GM21381 (cell line): ENCODE data around the gene NMT1.
A peak's percentile ranks its signal among the peaks of the same experiment; 100 is the strongest.

ENCODE experiments used
- ATAC-seq: cut with Tn5 transposase; IDR thresholded peaks from one replicate; pipeline ENCODE4 v1.9.1; 2021; ENCODE audit warnings: mild to moderate bottlenecking, moderate library complexity; ENCODE audit not compliant: unreplicated experiment

Gene NMT1

DNA sequence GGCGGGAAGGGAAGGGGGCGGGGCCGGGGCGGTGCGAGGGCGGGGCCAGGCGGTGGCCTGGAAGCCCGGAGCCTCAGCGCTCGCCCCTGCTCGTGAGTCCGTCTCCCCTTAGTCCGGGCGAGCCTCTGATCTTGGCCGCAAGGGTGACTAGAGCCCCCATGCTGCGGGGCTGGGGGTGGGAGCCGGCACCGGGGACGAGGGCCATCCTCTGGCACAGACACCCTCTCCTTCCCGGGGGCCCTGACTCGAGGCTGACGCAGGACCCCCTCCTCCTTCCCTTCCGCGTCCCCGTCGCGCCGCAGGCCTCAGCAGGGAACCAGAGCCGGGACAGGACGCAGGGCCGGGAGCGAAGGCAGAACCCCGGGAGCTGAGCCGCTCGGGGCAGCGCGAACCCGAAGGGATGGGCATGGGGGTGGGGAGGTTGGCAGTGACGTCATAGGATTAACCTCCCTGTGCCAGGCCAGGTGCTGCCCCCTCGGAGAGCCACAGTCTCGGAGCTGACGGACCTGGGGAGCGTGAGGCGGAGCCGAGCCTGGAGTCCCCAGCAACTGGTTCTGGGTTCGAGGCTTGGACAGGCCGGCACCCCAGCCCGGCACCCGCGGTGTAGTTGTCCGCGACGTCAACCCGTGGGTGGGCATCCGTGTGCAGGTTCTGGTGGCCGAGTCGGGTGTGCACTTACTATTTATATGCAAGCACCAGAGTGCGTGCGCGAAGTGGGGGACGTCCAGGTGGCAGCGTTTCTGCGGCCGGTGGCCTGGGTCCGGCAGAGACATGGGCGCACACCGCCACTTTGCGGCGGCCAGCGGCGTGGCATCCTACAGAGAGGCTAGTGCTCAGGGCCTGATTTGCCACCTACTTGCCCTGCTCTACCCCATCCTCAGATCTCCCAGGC is 71.7 kb downstream of the NMT1 start:
- ATAC-seq = peak; percentile 30

DNA sequence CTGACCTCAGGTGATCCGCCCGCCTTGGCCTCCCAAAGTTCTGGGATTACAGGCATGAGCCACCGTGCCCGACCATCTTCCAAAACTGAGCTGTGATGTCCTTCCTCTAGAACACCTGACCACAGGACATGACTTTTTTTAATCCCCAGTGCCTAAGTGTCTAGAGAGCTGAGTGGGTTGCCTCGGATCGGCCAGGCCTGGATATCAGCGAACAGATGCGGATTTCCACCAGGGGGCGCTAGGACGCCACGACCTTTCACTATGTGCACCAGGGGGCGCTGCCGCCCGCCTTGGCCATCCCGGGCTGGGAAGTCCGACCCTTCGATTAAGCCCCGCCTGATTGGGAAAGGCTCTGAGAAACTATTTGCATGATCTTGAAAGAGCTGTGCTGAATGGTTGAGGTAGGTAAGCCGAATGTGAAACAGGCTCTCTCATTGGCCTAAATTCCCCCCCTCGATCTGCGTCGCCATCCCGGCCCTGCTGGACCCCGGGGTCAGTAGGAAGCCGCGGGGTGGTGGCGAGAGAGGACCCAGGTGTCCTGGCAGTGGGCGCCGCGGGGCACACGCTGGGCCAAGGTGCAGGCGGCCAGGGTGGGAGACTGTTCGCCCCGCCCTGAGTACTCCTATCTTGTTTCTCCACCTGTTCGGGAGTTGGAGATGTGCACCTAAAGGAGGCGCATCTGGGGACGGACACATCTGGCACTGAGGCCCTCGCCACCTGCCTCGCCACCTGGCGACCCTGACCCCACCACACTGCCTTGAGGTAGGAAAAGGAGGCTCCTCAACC is 74.3 kb downstream of the NMT1 start, which contains the start of gene ACBD4:
Gene ACBD4, plus strand, starts transcription at position 496 of the 786 bp plus-strand sequence. CDS start 458 bp downstream, outside the sequence.
- peak; percentile 74 for ATAC-seq

DNA sequence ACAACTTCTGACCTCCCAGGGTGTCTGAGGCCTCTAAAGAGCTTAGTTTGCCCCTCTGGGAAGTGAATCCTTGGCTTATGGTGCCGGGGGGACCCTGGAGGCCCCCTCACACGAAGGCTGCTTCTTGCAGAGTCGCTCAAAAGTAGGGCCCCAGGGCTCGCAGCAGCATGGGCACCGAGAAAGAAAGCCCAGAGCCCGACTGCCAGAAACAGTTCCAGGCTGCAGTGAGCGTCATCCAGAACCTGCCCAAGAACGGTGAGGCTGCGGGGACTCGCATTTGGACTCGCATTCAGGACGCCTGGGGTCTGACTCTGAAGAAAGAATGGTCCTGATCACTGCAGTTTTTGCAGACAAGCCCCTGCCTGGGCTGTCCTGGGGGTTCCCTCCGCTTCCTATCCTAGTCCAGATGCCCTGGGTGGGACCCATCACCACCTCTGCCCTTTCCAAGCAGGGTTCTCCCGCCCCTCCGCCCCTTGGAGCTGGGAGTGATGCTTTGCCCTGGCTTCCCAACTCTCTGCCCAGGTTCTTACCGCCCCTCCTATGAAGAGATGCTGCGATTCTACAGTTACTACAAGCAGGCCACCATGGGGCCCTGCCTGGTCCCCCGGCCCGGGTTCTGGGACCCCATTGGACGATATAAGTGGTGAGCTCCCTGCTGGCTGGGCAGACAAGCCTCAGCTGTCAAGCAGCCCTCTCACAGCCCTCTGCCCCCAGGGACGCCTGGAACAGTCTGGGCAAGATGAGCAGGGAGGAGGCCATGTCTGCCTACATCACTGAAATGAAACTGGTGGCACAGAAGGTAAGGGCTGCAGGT is 75.1 kb downstream of the NMT1 start:
- ATAC-seq = no peak

DNA sequence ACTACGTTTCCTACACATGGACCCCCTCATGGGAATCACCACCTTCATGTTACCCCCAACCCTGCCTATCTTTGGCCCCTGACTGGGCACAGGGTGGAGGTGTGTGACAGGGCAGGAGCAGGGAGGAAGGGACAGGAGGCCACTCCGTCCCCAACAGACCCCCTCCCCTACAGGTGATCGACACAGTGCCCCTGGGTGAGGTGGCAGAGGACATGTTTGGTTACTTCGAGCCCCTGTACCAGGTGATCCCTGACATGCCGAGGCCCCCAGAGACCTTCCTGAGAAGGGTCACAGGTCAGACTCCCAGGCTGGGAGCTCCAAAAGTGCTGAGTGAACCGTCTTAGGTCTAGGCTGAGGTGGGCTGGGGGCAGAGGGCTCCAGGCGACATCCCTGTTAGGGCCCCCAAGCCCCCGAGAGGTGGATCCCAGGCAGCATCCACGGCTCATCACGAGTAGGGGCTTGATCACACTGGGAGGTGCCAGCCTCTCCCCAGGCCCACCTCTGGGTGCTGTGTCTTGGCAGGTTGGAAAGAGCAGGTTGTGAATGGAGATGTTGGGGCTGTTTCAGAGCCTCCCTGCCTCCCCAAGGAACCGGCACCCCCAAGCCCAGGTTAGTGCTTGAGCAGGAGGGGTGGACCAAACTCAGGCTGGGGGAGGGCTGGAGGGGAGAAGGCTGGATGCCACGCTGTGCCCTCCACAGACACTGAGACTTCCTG is 75.9 kb downstream of the NMT1 start:
- no peak for ATAC-seq

DNA sequence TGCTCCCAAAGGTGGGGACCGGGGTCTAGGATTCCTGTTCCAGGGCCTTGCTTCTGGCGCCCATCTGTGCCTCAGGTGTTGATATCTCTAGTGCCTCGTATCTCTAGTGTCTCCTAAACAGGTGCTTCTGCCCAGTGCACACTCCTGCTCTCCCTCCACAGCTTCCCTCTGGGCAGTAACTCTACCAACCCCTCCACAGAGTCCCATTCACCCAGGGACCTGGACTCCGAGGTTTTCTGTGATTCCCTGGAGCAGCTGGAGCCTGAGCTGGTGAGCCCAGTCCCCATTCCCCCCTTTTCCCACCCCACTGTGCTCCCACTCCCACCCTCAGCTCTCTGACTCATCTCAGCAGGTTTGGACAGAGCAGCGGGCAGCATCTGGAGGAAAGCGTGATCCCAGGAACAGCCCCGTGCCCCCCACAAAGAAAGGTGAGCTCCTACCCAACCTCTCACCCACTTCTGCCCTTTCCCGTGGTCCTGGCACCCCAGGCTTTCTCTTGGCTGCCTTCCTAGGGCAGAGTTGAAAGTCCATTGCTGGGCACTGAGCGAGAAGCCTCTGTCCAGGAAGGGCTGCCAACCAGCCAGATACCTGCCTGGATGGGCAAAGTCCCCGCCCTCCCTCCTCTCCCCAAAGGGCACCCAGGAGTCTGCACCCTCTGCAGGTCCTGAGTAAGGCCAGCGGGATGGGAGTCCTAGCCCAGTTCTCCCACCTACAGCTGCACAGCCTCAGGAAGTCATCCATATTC is 76.6 kb downstream of the NMT1 start:
- ATAC-seq = no peak

DNA sequence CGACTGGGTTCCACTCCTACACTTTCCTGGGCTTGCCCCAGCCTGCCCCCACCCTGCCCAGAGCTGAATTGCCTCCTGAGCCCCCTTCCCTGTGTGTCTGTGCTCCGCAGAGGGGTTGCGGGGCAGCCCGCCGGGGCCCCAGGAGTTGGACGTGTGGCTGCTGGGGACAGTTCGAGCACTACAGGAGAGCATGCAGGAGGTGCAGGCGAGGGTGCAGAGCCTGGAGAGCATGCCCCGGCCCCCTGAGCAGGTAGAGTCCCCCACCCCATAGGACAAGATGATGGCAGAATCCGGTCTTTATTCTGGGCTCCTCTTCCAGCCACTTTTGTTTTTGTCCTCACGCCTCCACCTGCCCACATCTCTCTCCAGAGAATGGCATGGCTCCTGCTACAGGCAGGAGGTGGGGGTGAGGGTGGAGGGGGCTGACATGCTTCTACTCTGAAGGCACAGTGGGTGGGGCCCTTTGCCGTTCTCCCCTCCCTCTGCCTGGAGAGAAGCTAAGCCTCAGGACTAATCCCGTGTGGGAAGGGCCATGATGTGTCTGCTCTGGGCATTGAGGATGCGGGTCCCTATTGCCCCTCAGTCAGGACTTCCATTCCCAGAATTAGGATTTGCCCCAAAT is 77.9 kb downstream of the NMT1 start:
- ATAC-seq = no peak

DNA sequence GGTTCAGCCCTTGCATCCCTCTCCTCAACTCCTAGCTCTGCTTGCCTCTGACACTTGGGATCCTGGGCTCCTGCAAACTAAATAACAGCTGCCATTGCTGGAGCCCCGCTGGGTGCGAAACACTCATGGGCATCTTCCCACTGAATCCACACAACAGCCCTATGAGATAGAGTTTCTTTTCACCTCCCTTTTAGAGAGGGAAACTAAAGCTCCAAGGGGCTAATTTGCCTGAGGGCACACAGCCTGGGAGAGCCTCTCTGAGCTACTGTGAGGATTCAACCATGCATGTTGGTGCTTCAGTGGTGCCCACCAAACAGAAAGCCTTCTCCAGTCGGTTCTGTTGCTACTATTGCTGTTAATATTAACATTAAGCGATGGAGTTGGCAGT is 78.4 kb downstream of the NMT1 start:
- ATAC-seq = no peak

DNA sequence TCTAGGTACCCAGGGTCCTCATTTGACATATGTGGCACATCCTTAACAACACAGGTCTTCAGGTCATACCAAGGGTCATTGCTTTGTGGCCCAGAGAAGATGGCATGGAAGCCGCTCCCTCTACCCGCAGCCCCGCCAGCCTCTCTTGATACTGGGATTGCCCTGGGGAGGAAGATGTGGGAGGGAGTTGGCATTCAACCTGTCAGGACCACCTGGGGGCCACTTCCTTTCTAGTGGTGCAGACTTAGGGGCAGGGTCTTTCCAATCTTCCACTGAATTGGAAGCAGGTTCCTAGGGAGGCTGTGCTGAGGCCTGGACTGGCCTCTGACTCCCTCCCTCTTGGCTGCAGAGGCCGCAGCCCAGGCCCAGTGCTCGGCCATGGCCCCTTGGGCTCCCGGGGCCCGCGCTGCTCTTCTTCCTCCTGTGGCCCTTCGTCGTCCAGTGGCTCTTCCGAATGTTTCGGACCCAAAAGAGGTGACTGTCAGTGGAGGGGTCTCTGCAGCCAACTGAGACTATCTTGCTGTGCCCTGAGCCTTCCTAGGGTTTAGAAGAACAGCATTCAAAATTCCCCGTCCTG is 82.1 kb downstream of the NMT1 start:
- ATAC-seq = no peak

DNA sequence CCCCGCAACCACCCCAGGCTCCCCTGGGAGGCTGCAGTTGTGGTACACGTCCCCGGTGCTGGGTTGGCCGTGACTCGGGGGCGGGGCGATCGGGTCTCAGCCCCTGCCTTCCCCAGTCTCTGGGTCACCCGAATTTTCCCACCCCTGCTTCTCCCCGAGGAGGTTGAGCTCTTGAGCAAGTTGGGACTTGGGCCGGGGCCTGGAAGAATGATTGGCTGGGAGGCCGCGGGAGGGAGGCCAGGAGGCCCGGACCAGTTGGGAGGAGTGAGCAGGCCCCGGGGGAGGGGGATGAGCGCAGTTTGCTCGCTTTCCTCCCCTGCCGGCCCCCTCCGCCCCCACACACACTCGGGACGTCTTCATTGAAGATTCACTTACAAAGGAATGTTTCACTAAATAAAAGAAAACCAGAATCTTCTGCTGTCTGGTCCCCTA is 82.7 kb downstream of the NMT1 start:
- ATAC-seq = no peak

DNA sequence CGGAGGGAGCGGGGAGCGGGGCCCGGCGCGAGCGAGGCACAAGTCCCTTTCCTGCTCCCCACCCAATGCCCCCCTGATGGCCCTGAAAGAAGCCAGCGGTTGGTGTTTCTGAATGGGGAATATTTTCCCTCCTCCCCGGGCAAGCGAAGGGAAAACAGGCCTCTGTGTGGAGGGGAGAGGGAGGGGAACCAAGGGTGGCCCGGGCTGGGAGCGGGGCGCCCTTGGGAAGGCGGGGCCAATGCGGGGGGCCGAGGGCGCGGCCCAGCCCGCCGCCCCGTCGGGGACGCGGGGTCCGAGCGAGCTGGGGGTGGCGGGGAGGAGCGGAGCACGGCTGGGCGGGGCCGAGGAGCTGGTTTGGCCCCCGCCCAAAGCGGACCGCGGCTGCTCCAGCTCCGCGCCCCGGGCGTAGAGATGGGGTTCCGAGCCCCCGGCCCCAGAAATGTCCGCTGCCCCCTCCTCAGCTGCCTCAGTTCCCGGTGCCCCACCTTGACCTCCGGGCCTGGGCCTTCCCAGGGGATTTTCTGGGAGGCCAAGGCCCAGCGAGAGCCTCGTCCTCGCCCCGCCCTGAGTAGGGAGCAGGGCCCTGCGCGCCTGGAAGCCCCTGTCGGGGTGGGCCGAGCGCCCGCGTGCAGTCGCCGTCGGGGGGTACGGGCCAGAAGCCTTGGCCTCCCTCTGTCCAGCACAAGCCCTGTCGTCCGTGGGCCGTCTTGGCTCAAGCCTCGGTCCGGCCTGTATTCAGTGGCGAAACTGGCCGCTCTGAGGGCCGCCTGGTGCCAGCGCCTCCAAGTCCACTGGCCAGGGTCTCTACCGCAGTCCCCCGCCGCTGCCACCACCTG is 83.3 kb downstream of the NMT1 start:
- ATAC-seq = no peak

DNA sequence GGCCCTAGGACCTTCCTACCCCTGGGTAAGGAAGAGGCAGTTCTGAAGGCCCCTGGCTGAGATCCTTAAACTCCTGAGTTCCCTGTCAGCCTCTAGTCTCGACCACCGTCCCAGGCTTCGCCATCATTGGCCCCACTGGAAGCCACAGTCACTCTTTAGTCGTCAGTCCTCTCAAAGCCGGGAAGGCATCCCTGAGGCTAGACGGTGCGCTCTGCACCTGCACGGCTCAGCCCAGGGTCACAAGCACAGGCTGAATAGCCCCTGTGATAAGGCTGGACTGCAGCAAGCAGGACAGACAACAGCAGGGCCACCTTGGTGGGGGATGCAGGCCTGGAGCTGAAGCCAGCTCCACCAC is 83.9 kb downstream of the NMT1 start:
- ATAC-seq = no peak

DNA sequence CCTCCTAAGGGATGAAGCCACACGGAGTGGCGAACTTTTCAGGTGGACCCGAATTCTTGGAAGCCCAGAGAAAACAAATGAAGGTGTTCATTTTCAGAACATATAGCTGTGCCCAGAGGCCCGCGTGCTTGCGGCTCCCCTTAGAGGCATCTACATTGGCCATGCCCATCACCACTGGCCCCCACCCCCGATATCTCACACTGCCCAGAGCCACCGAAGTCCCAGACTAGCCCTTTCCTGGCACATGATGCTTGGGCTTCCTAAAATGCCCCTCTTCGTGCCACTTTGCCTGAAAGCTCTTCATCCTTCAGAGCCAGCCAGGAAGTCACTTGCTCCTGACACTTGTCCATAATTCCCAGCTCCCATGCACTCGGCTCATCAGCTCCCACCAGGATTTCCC is 85.0 kb downstream of the NMT1 start:
- ATAC-seq = no peak

DNA sequence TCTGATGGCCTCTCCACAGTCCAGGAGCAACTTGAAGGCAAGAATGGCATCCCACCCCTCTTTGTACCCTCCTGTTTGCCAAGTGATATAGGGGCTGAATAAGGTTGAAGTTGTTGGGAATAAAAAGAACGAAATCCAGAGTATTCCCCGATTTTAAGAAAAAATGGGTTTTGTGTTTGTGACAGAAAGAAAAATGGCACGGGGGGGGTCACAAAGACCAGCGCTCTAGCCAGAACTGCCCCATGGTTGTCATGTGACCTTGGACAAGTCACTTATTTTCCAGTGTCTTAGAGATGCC is 85.4 kb downstream of the NMT1 start:
- no peak for ATAC-seq

DNA sequence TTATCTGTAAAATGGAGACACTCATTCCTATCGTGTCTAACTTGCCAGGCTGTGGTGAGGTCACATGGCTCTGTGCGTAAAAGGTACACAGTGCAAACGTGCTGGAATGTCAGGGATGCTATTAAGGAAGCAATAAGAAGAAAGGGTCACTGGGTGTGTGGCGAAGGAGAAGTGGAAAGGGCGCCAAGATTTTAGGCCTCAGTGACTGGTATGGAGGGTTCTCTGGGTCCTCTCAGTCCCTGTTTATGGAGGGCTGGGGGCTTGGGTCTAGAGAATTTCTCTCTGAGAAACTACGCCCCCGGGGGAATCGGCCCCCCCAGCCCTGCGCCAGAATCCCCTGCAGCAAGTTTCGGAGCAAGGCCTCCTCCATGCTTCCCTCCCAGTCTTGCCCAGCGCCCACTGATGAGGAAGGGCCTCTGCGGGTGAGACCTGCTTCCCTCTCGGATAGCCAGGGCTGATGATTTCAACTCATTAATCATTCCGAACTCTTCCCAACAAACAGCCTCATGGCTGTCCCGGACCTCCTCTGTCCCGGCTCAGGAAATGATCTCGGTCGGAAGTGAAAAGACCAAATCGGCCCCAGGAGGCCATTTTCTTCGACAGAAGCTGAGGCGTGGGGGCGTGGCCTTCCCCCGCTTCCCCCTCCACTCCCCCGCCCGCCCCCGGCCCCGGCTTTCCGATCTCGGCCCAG is 85.9 kb downstream of the NMT1 start:
- no peak for ATAC-seq

DNA sequence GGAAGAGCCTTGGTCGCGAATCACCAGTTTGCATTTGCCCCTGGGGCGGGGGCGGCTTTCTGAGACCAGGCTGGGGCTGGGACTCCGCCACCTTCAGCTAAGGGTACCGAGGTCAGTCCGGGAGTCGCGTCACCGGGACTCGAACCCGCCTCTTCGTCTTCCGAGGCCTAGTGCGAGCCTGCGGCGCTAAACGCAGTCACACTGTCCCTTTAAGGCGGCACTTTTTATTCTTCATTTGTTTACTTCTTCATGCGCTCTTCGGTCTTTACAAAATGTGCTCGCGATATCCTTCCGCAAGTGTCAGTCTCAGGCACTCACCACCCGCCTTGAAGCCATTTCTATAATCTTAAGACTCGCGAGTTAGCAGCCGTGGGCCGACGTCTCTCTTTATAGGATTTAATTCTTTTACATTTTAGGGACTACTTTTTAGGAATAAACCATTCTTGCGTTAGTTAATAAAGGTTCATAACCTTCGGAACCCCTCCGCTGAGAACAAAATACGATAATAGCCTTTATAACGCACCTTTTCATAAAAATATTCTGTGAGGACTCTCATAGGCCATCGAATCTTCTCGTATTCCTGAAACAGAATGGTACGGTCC is 86.6 kb downstream of the NMT1 start:
- no peak for ATAC-seq

DNA sequence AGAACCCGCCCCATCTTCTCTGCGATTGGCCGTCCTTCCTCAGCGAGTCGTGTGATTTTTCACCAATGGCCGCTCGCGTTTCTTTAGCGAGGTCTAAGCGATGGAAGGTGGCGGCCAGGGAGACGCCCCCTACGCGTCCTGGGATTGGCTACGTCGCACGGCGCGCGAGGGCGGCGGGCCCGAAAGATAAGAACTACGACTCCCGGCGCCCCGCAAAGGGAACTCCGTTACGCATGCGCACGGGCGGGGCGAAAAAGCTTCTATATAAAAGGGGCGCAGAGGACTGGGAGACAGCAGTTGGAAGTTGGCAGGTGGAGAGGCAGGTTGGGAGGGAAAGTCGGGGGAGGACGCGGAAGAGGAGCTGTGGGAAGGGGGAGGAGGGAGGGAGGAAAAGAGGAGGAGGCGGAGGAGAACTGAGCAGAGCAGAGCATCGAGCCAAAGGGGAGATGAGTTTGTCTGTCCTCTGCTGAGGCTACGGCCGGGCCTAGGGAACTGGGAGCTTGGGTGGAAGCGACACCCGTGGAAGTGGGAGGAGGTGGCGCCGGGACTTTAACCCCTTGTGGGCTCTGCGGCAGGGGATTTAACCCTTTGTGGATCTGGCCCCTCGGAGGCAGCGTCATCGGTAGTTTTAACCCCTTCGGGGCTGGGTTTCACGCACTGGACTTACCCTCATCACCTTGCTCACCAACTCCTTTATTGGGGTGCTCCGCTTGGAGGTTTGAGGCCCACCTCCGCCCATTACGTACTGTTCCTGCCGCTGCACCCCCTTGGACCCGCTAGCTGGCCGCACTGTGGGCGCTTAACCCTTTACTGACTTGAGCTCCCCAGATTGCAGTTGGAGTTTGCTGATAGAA is 87.3 kb downstream of the NMT1 start, which contains the start of gene HEXIM1:
Gene HEXIM1, plus strand, starts transcription at position 293 of the 854 bp plus-strand sequence. CDS start 716 bp downstream, outside the sequence.
- peak; percentile 64 for ATAC-seq
